Measurements from ENCODE around the gene EXOSC2. TPM values are rescaled to one million over a fixed set of nuclear protein-coding genes. Genes with fewer than 3 reads are reported as not detected.

Gene EXOSC2
- total and polyA plus RNA-seq, 2 of the 8 experiments (the other 6 are each of a cell fraction or from before 2014, with no cell fraction given): 47.8 to 93.6 TPM

DNA sequence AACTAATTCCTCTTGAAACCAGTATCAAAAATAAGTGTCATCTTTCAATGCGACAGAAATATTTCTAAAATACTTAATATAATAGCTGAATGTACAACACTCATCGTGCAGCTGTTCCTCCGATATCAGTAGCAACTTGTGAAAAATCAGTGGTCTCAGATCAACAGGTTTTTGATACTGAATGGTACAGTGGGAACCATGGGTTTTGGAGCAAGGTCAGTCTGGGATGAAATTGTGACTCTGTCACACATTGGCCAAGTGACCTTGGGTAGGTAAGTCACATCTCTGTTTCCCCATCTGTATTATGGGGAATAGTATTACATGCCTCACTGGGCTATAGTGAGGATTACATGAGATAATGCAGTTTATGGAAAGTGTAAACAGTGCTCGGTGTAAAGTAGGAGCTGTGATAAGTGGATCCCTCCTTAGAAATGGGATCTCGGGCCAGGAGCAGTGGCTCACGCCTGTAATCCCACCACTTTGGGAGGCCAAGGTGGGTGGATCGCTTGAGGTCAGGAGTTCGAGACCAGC is 17.3 kb downstream of the EXOSC2 start:
- H3K56ac ChIP-seq (replicated peaks; ENCODE audit: insufficient read length, low read depth, low read length): no peak overlapping the region
- H3K27me3 ChIP-seq (replicated peaks in 1 of 4; ENCODE audit: control insufficient read depth in 3 of 4, extremely low read depth in 1 of 4, insufficient read depth in 3 of 4, low read length in 3 of 4): no peaks in the 10 kb centered on the region
- no peak overlapping the region for H2BK120ac ChIP-seq (replicated peaks; ENCODE audit: low read depth, low read length)
- H3K36me3 ChIP-seq (ENCODE audit: control insufficient read depth in 2 of 4, insufficient read depth in 4 of 4, low read length in 3 of 4): peaks cover 0 to 5% (median 0%) of the 10 kb centered on the region in 4 experiments; a peak in 1 of 8 replicates
- 85% methylated on average over 8 of the region's 8 CpGs; no CpG with 5 or more reads in 1 of the 2 experiments for WGBS, 2 experiments (ENCODE audit: extremely low coverage in 1 of 2, insufficient coverage in 1 of 2, insufficient read length in 1 of 2, insufficient replicate concordance in 2 of 2, low coverage in 1 of 2, low lambda C conversion rate in 2 of 2, missing lambda C conversion rate in 1 of 2)
- peaks cover 5% of the 10 kb centered on the region for H3K23me2 ChIP-seq (ENCODE audit: low read depth, low read length)
- H3K79me2 ChIP-seq (ENCODE audit: control insufficient read depth in 1 of 2, insufficient read depth in 2 of 2, low read length in 2 of 2): peaks cover 0 to 24% of the 10 kb centered on the region in 2 experiments; a peak in 3 of 4 replicates
- H2BK5ac ChIP-seq (ENCODE audit: low read depth, low read length): no peak overlapping the region
- H3K14ac ChIP-seq (ENCODE audit: insufficient read length): no peak overlapping the region
- H2BK15ac ChIP-seq (ENCODE audit: low read length): no peak overlapping the region
- no peak overlapping the region for H3K4me3 ChIP-seq (ENCODE audit: extremely low read depth in 1 of 4, insufficient read depth in 2 of 4, low read depth in 3 of 4, low read length in 4 of 4)
- H2AK5ac ChIP-seq (ENCODE audit: low read depth, low read length): no peak overlapping the region
- H4K5ac ChIP-seq (ENCODE audit: insufficient read length, low read depth, low read length): no peak overlapping the region
- H3K4ac ChIP-seq (replicated peaks; ENCODE audit: insufficient read length, low read depth, low read length): no peak overlapping the region
- H4K20me1 ChIP-seq (replicated peaks in 1 of 2; ENCODE audit: control insufficient read depth in 1 of 2, insufficient read depth in 2 of 2, low read length in 2 of 2): peaks cover 0 to 16% of the 10 kb centered on the region in 2 experiments
- TF ChIP-seq CBX5 (IDR thresholded peaks at IDR 0.05; ENCODE audit: low read depth, low read length) (no peak), MAFK (IDR thresholded peaks at IDR 0.05; ENCODE audit: low read depth, low read length) (no peak)
- peaks cover 2% of the 10 kb centered on the region; the same call in 1 of the 2 replicates for H3K79me1 ChIP-seq (ENCODE audit: low read depth, low read length)
- FAIRE-seq (no peak), DNase-seq (ENCODE audit: low read depth in 1 of 2, low spot score in 2 of 2) (no peak)
- H4K8ac ChIP-seq (ENCODE audit: extremely low read depth, insufficient read depth, low read length): no peak overlapping the region
- no peak overlapping the region for H3K4me2 ChIP-seq (ENCODE audit: insufficient read depth in 1 of 2, low read depth in 2 of 2, low read length in 2 of 2)
- H3K9me3 ChIP-seq (ENCODE audit: insufficient read depth in 2 of 2, low read depth in 1 of 2, low read length in 1 of 2): no peaks in the 10 kb centered on the region
- ChIA-PET CTCF (ENCODE audit: partially characterized antibody) (interaction anchor here (1.2 to 16.2 kb wide), 8 partner anchors 10 to 226 kb away, joined by 3 to 317 read pairs (median 4); no protein-coding TSS in a partner anchor), POLR2A (ENCODE audit: partially characterized antibody) (interaction anchor here (1.2 kb wide), 1 partner anchor 95 kb away, joined by 3 read pairs; no protein-coding TSS in a partner anchor)
- no peak overlapping the region for H3K27ac ChIP-seq (ENCODE audit: low read depth, low read length)
- H4K91ac ChIP-seq (replicated peaks; ENCODE audit: insufficient read length, low read length): no peak overlapping the region
- H3K18ac ChIP-seq (ENCODE audit: extremely low read depth, low read length): no peak overlapping the region
- no peak overlapping the region for H3K23ac ChIP-seq (ENCODE audit: insufficient read length)
- H3K9ac ChIP-seq (replicated peaks in 1 of 4; ENCODE audit: extremely low read depth in 1 of 4, low read depth in 3 of 4, low read length in 3 of 4): no peak overlapping the region
- H2BK20ac ChIP-seq (ENCODE audit: low read length): no peak overlapping the region
- no peak overlapping the region for H2BK12ac ChIP-seq (ENCODE audit: low read depth, low read length)
- peaks cover 2 to 9% (median 3%) of the 10 kb centered on the region in 4 experiments; a peak in 4 of 7 replicates for H3K4me1 ChIP-seq (replicated peaks in 1 of 4; ENCODE audit: control insufficient read depth in 3 of 4, insufficient read depth in 4 of 4, low read length in 3 of 4)
- no peak overlapping the region for H2AFZ ChIP-seq (ENCODE audit: low read length)

Measured in H1 (cell line).